ENCODE data around the gene ENTPD6.

DNA sequence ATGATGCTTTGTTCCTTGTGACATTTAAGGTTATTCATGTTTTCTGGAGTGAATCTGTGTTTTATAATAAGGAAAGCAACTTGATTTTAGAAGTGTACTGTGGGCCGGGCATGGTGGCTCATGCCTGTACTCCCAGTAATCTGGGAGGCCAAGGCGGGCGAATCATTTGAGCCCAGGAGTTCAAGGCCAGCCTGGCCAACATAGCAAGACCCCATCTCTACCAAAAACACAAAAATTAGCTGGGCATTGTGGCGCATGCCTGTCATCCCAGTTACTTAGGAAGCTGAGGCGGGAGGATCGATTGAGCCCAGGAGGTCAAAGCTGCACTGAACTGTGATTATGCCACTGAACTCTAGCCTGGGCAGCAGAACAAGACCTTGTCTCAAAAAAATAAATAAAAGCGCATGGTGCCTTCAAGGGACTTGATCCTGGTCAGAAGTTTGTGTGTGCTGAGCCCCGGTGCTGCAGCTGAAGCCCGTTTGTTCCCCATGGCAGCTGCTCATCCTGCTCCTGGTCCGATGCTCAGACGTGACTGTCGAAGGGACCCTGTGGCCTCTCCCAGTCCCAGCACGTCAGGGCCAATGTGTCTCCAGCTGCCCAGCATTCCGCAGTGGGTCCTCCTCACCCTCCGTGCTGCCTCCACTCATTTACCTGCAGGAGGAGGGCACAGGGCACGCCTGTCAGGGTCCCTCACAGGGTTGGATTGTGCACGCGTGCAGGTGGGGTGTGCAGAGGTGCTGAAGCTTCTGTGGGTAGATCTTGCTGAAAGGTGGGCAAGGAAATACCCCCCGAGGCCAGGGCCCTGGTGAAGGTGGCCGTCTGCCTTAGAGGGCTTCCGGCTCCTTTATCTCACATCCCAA, 18.3 kb downstream of the ENTPD6 start:
- TF ChIP-seq POLR2A (IDR thresholded peaks at IDR 0.05; ENCODE audit: low read depth, low read length) (no peak), TAF1 (IDR thresholded peaks at IDR 0.05; ENCODE audit: low read depth, low read length) (no peak), POLR2AphosphoS5 (IDR thresholded peaks at IDR 0.05; ENCODE audit: low read depth, low read length) (no peak), POU2F2 (IDR thresholded peaks at IDR 0.05; ENCODE audit: low read depth, low read length) (no peak), PAX5 (IDR thresholded peaks at IDR 0.05; ENCODE audit: insufficient read depth, low read length, severe bottlenecking) (no peak)
